Effector CD4-positive, alpha-beta T cell (primary cell): ENCODE results near the gene PRADC1.
"Not testable (repeated sequence)": the region's sequence is repeated elsewhere in the genome, so short reads cannot be mapped to it uniquely, and the experiment has no call there.

Experiments
- DNase-seq: peaks from one replicate; pipeline ENCODE4 v3.0.0-alpha.2; 2020

PRADC1 gene

DNA sequence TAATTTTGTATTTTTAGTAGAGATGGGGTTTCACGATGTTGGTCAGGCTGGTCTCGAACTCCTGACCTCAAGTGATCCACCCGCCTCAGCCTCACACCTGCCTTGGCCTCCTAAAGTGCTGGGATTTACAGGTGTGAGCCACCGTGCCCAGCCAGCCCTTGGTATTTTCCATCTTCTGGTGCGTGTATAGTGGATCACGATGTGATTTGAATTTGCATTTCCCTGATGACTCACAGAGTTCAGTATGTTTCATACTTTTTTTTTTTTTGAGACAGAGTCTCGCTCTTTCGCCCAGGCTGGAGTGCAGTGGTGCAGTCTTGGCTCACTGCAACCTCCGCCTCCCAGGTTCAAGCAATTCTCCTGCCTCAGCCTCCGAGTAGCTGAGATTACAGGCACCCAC is 32.8 kb downstream of the PRADC1 start:
- DNase-seq, result not testable (repeated sequence)

DNA sequence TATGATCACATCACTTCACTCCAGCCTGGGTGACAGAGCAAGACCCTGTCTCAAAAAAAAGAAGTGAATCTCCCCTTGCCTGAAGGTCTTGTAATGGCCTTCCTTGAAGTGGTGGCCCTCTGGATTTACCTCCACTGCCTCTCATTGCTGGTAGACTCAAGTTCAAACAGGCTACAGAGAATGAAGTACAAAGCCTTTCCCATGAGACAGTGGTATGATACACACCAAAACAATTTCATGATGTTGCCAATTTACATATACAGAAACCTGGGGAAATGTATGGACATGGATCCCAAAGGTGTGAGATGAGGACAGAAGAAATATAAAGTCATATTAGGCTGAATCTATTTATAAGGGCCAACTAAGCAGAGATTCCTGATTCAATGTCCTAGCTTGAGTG is 35.5 kb downstream of the PRADC1 start:
- DNase-seq, result no peak

DNA sequence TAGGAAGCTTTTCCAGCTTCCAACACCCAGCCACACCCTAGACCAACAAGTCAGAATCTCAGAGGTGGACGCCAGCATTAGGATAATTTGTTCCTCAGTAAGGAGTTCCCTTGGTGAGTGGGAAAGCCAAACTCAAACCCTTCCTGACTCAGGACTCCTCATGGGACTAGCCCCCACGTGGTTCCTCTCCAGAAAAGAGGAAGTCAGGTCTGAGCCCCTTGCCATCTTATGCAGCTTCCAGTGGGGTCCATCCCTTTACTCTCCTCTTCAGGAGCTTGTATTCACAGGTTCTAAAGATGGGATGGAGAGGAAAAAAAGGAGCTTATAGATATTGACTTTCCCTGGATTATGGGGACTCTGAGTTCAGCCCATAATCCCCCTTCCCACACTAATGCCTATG is 45.5 kb downstream of the PRADC1 start:
- no peak for DNase-seq

DNA sequence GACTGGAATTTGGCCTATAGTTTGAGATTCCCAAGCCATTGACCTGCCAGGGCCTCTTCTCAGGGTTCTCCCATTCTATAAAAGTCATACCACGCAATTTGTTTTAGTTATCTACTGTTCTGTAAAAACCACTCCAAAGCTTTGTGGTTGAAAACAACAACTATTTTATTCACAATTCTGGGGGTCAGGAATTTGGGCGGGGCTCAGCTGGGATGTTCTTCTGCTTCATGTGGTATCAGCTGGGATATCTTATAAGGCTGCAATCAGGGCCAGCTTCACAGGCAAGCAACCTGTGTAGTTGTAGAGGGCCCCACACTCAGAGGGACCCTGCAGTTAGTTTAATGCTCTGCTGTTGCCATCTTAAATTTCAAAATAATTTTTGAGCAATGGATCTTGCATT is 47.1 kb downstream of the PRADC1 start:
- DNase-seq, result no peak
